ENCODE measurements around the gene TIGD1.

- TF ChIP-seq CTCF (conservative IDR thresholded peaks at IDR 0.05; ENCODE audit: low read depth, low read length): no peak
- TF ChIP-seq EZH2 (IDR thresholded peaks at IDR 0.05; ENCODE audit: borderline replicate concordance, low read depth, low read length, poor library complexity, severe bottlenecking): no peak
These were observed 29.9 kb downstream of the TIGD1 start for GRCh38 chr2:232520489-232520888.
